Activated naive CD8-positive, alpha-beta T cell treated with anti-CD3 and anti-CD28 coated beads, Interleukin-2, amount 10 ng/mL, durations not matched to agents 7 days and 5 days (primary cell): ENCODE data around the gene PLAC8. TPM values are rescaled to one million over a fixed set of nuclear protein-coding genes. Genes with fewer than 3 reads are reported as not detected.
"Not testable (repeated sequence)": the region's sequence is repeated elsewhere in the genome, so short reads cannot be mapped to it uniquely, and the experiment has no call there.

Source experiments
- ATAC-seq: fragments of 150-1000 bp; cut with Tn5 transposase; one replicate; pipeline ENCODE4 v1.10.0; 2021; ENCODE audit warnings: low read depth, moderate library complexity
- POLR2A ChIA-PET: fragments of 350-600 bp; sonication (Branson Sonifier 250); formaldehyde crosslinking; loops from one replicate; lab custom pipeline; 2021; ENCODE audit warnings: antibody characterized with exemption; lab: Charles Lee
- DNase-seq: peaks from one replicate; pipeline ENCODE4 v3.0.0; 2021
- H3K27ac Mint-ChIP-seq: one replicate; pipeline ENCODE4 v1.8.0; 2022; ENCODE audit warnings: mild to moderate bottlenecking, mixed read lengths
- H3K27me3 Mint-ChIP-seq: one replicate; pipeline ENCODE4 v1.8.0; 2022; ENCODE audit warnings: mild to moderate bottlenecking, moderate library complexity, mixed read lengths
- H3K36me3 Mint-ChIP-seq: one replicate; pipeline ENCODE4 v1.8.0; 2021; ENCODE audit warnings: mild to moderate bottlenecking, mixed read lengths
- H3K4me1 Mint-ChIP-seq: one replicate; pipeline ENCODE4 v1.8.0; 2021; ENCODE audit warnings: mixed read lengths
- H3K4me3 Mint-ChIP-seq: one replicate; pipeline ENCODE4 v1.8.0; 2022; ENCODE audit warnings: mild to moderate bottlenecking, moderate library complexity, mixed read lengths
- H3K9me3 Mint-ChIP-seq: one replicate; pipeline ENCODE4 v1.8.0; 2021; ENCODE audit warnings: mixed read lengths
- total RNA-seq, 2 experiments: library from RNA; stranded (reverse); gene quantifications; one replicate each; pipeline ENCODE4 v1.2.3, GENCODE V29; 2021

PLAC8 gene
- total RNA-seq, 2 experiments from 2014 or later = 305 to 314 TPM

GRCh38 chr4:83128240-83128929 is 13.9 kb upstream of the PLAC8 start:
- Mint-ChIP-seq H3K27me3 (no peaks in the 10 kb centered on the region), H3K4me1 (peaks cover 31% of the 10 kb centered on the region), H3K9me3 (peaks cover 6% of the 10 kb centered on the region), H3K4me3 (peak overlapping the region; percentile 60), H3K36me3 (peaks cover 10% of the 10 kb centered on the region), H3K27ac (peak overlapping the region; percentile 80)
- DNase-seq (no peak), ATAC-seq (no peak)
- POLR2A ChIA-PET = no interaction called here

- POLR2A ChIA-PET = interaction anchor here (0.6 to 2.6 kb wide), 10 partner anchors 11 to 127 kb away, joined by 3 to 12 read pairs (median 4); partner anchors contain the start of gene PLAC8
- H3K9me3 Mint-ChIP-seq = peaks cover 8% of the 10 kb centered on the region
- peaks cover 14% of the 10 kb centered on the region for H3K36me3 Mint-ChIP-seq
- peak overlapping the region; percentile 84 for H3K27ac Mint-ChIP-seq
- ATAC-seq (peak; percentile 88), DNase-seq (peak; percentile 47)
- no peaks in the 10 kb centered on the region for H3K27me3 Mint-ChIP-seq
- H3K4me1 Mint-ChIP-seq = peaks cover 30% of the 10 kb centered on the region
- peak overlapping the region; percentile 66 for H3K4me3 Mint-ChIP-seq
These were observed 11.2 kb upstream of the PLAC8 start for GRCh38 chr4:83125738-83126141.

- Mint-ChIP-seq H3K27me3 (no peaks in the 10 kb centered on the region), H3K9me3 (peaks cover 8% of the 10 kb centered on the region), H3K27ac (no peak overlapping the region), H3K36me3 (peaks cover 14% of the 10 kb centered on the region), H3K4me1 (peaks cover 30% of the 10 kb centered on the region), H3K4me3 (peak overlapping the region; percentile 3)
- DNase-seq (no peak), ATAC-seq (no peak)
- POLR2A ChIA-PET = interaction anchor here (1.0 to 2.6 kb wide), 2 partner anchors 9 to 11 kb away, joined by 4 to 12 read pairs; no protein-coding TSS in a partner anchor
These were observed 9.7 kb upstream of the PLAC8 start for GRCh38 chr4:83124111-83124780.

- Mint-ChIP-seq H3K4me3 (no peak overlapping the region), H3K27ac (no peak overlapping the region), H3K36me3 (peaks cover 16% of the 10 kb centered on the region), H3K9me3 (peaks cover 3% of the 10 kb centered on the region), H3K27me3 (no peaks in the 10 kb centered on the region), H3K4me1 (peaks cover 27% of the 10 kb centered on the region)
- no peak for ATAC-seq
- POLR2A ChIA-PET = interaction anchor here (0.9 to 1.0 kb wide), 2 partner anchors 17 to 97 kb away, joined by 3 to 5 read pairs; no protein-coding TSS in a partner anchor
- DNase-seq = no peak
These were observed 6.7 kb upstream of the PLAC8 start for GRCh38 chr4:83121246-83121645.

GRCh38 chr4:83118869-83119268 is 4.3 kb upstream of the PLAC8 start:
- Mint-ChIP-seq H3K4me3 (no peak overlapping the region), H3K36me3 (peaks cover 18% of the 10 kb centered on the region), H3K27ac (peak overlapping the region; percentile 24), H3K4me1 (peaks cover 24% of the 10 kb centered on the region), H3K27me3 (no peaks in the 10 kb centered on the region), H3K9me3 (peaks cover 3% of the 10 kb centered on the region)
- POLR2A ChIA-PET = interaction anchor here (0.5 to 0.9 kb wide), 3 partner anchors 9 to 166 kb away, joined by 3 to 4 read pairs (median 3); partner anchors contain the start of gene COQ2
- DNase-seq (no peak), ATAC-seq (no peak)

GRCh38 chr4:83115656-83116285 is 1.2 kb upstream of the PLAC8 start:
- H3K36me3 Mint-ChIP-seq = peaks cover 29% of the 10 kb centered on the region
- H3K27ac Mint-ChIP-seq = peak overlapping the region; percentile 85
- no peak for DNase-seq
- peaks cover 29% of the 10 kb centered on the region for H3K4me1 Mint-ChIP-seq
- peak overlapping the region; percentile 76 for H3K4me3 Mint-ChIP-seq
- POLR2A ChIA-PET = interaction anchor here (0.6 to 8.7 kb wide), 5 partner anchors 9 to 105 kb away, joined by 3 to 252 read pairs (median 11); no protein-coding TSS in a partner anchor
- no peaks in the 10 kb centered on the region for H3K27me3 Mint-ChIP-seq
- no peaks in the 10 kb centered on the region for H3K9me3 Mint-ChIP-seq
- no peak for ATAC-seq

GRCh38 chr4:83115000-83115399 is 471 bp upstream of the PLAC8 start:
- Mint-ChIP-seq H3K4me3 (peak overlapping the region; percentile 76), H3K27me3 (no peaks in the 10 kb centered on the region), H3K4me1 (peaks cover 32% of the 10 kb centered on the region), H3K27ac (peak overlapping the region; percentile 85), H3K9me3 (no peaks in the 10 kb centered on the region), H3K36me3 (peaks cover 36% of the 10 kb centered on the region)
- ATAC-seq = no peak
- DNase-seq = no peak
- POLR2A ChIA-PET = interaction anchor here (0.5 to 8.7 kb wide), 9 partner anchors 9 to 206 kb away, joined by 3 to 252 read pairs (median 9); no protein-coding TSS in a partner anchor

GRCh38 chr4:83113429-83113786 is 1.1 kb downstream of the PLAC8 start:
- H3K27ac Mint-ChIP-seq = peak overlapping the region; percentile 97

GRCh38 chr4:83112678-83113428 is 1.7 kb downstream of the PLAC8 start:
- H3K4me1 Mint-ChIP-seq = peaks cover 35% of the 10 kb centered on the region
- no peaks in the 10 kb centered on the region for H3K9me3 Mint-ChIP-seq

More at GRCh38 chr4:83113429-83113786, 1.1 kb downstream of the PLAC8 start:
- POLR2A ChIA-PET = interaction anchor here (0.8 to 8.7 kb wide), 15 partner anchors 12 to 275 kb away, joined by 3 to 252 read pairs (median 7); partner anchors contain the start of genes COQ2 and THAP9
- H3K9me3 Mint-ChIP-seq = no peaks in the 10 kb centered on the region
- peaks cover 31% of the 10 kb centered on the region for H3K4me1 Mint-ChIP-seq
- ATAC-seq (peak; percentile 0), DNase-seq (peak; percentile 55)
- H3K4me3 Mint-ChIP-seq = peak overlapping the region; percentile 97
- no peaks in the 10 kb centered on the region for H3K27me3 Mint-ChIP-seq
- H3K36me3 Mint-ChIP-seq = peaks cover 42% of the 10 kb centered on the region

GRCh38 chr4:83112231-83112630 is 2.3 kb downstream of the PLAC8 start:
- peak overlapping the region; percentile 97 for H3K27ac Mint-ChIP-seq
- peaks cover 33% of the 10 kb centered on the region for H3K4me1 Mint-ChIP-seq
- H3K36me3 Mint-ChIP-seq = peaks cover 46% of the 10 kb centered on the region
- DNase-seq = no peak
- peak; percentile 2 for ATAC-seq
- H3K4me3 Mint-ChIP-seq = peak overlapping the region; percentile 97
- H3K27me3 Mint-ChIP-seq = no peaks in the 10 kb centered on the region
- H3K9me3 Mint-ChIP-seq = no peaks in the 10 kb centered on the region
- POLR2A ChIA-PET = interaction anchor here (0.8 to 8.7 kb wide), 15 partner anchors 13 to 276 kb away, joined by 3 to 252 read pairs (median 7); partner anchors contain the start of genes COQ2 and LIN54

More at GRCh38 chr4:83112678-83113428, 1.7 kb downstream of the PLAC8 start:
- Mint-ChIP-seq H3K27ac (peak overlapping the region; percentile 97), H3K36me3 (peaks cover 46% of the 10 kb centered on the region), H3K27me3 (no peaks in the 10 kb centered on the region), H3K4me3 (peak overlapping the region; percentile 97)
- POLR2A ChIA-PET = interaction anchor here (0.8 to 8.7 kb wide), 14 partner anchors 12 to 276 kb away, joined by 3 to 252 read pairs (median 7); partner anchors contain the start of genes COQ2 and THAP9
- DNase-seq = peak; percentile 59
- peak; percentile 17 for ATAC-seq

- Mint-ChIP-seq H3K36me3 (peaks cover 48% of the 10 kb centered on the region), H3K4me1 (peaks cover 33% of the 10 kb centered on the region), H3K4me3 (peak overlapping the region; percentile 97), H3K27ac (peak overlapping the region; percentile 97)
- peak; percentile 39 for DNase-seq
- not testable (repeated sequence) for H3K9me3 Mint-ChIP-seq, H3K27me3 Mint-ChIP-seq, ATAC-seq
- POLR2A ChIA-PET = interaction anchor here (0.8 to 8.7 kb wide), 10 partner anchors 26 to 173 kb away, joined by 3 to 252 read pairs (median 28); partner anchors contain the start of genes COQ2 and LIN54
These were observed 2.8 kb downstream of the PLAC8 start for GRCh38 chr4:83111751-83112141.
